HEK293 (cell line): ENCODE results near the gene WNT7B.

Source experiments
- CTCF ChIA-PET: fragments of 350-600 bp; formaldehyde crosslinking; extraction: SDS; loops from one replicate; lab custom pipeline; 2021; ENCODE audit warnings: antibody characterized with exemption; lab: Yijun Ruan, JAX
- POLR2A ChIA-PET: fragments of 300-600 bp; formaldehyde crosslinking; extraction: SDS; loops from one replicate; lab custom pipeline; 2020; ENCODE audit warnings: antibody characterized with exemption, inconsistent platforms; lab: Yijun Ruan, JAX
- H3K27ac ChIP-seq: fragments of 200-500 bp; sonication (Bioruptor generic); 2 replicates; pipeline ENCODE4 v1.5.1; 2014; ENCODE audit warnings: low read depth, low read length, control low read depth, inconsistent platforms; ENCODE audit errors: extremely low read depth
- H3K36me3 ChIP-seq, 2 experiments: fragments of 200-500 bp in 1 of 2; sonication (Bioruptor generic) in 1 of 2; 1 replicate in 1 of 2; 2 replicates in 1 of 2; pipeline ENCODE4 v1.5.1; 2014 to 2017; ENCODE audit warnings: inconsistent platforms in 2 of 2, low read length in 2 of 2; ENCODE audit not compliant: control insufficient read depth in 2 of 2, insufficient read depth in 1 of 2
- H3K4me1 ChIP-seq: fragments of 200-500 bp; sonication (Bioruptor generic); 2 replicates; pipeline ENCODE4 v1.5.1; 2014; ENCODE audit warnings: mild to moderate bottlenecking, low read length, inconsistent platforms; ENCODE audit not compliant: control insufficient read depth, insufficient read depth
- H3K4me3 ChIP-seq: 2 replicates; pipeline ENCODE4 v1.5.1; 2011; ENCODE audit warnings: low read depth, mild to moderate bottlenecking, control low read depth, low read length, moderate library complexity
- H3K9me3 ChIP-seq: fragments of 200-500 bp; sonication (Bioruptor generic); 2 replicates; pipeline ENCODE4 v1.5.1; 2014; ENCODE audit warnings: low read depth, low read length, inconsistent platforms; ENCODE audit not compliant: control insufficient read depth, insufficient read depth
- GLIS1 ChIP-seq: fragments of 450-650 bp; formaldehyde crosslinking; IDR thresholded peaks from 2 replicates; pipeline ENCODE4 v1.5.1; 2016; ENCODE audit warnings: missing biosample characterization, missing genetic modification characterization
- HIC1 ChIP-seq: fragments of 450-650 bp; formaldehyde crosslinking; IDR thresholded peaks from 2 replicates; pipeline ENCODE4 v1.5.1; 2016; ENCODE audit warnings: missing biosample characterization, missing genetic modification characterization
- IKZF3 ChIP-seq: fragments of 450-650 bp; IDR thresholded peaks from 2 replicates; pipeline ENCODE4 v1.5.0; 2018; ENCODE audit warnings: missing biosample characterization, mild to moderate bottlenecking, missing genetic modification characterization, moderate library complexity
- MYNN ChIP-seq: fragments of 450-650 bp; formaldehyde crosslinking; IDR thresholded peaks from 2 replicates; pipeline ENCODE4 v1.5.1; 2016; ENCODE audit warnings: missing biosample characterization, missing genetic modification characterization, borderline replicate concordance
- ZBTB10 ChIP-seq: fragments of 450-650 bp; formaldehyde crosslinking; IDR thresholded peaks from 2 replicates; pipeline ENCODE4 v1.5.1; 2016; ENCODE audit warnings: missing biosample characterization, missing genetic modification characterization
- ZEB2 ChIP-seq: fragments of 450-650 bp; formaldehyde crosslinking; IDR thresholded peaks from 2 replicates; pipeline ENCODE4 v1.5.1; 2016; ENCODE audit warnings: missing biosample characterization, missing genetic modification characterization
- ZFP3 ChIP-seq: fragments of 450-650 bp; formaldehyde crosslinking; IDR thresholded peaks from 2 replicates; pipeline ENCODE4 v1.5.1; 2016; ENCODE audit warnings: low read depth, missing biosample characterization, missing genetic modification characterization
- ZFP69B ChIP-seq: fragments of 450-650 bp; formaldehyde crosslinking; IDR thresholded peaks from 2 replicates; pipeline ENCODE4 v1.5.1; 2016; ENCODE audit warnings: missing biosample characterization, missing genetic modification characterization
- ZIC2 ChIP-seq: fragments of 450-650 bp; formaldehyde crosslinking; IDR thresholded peaks from 2 replicates; pipeline ENCODE4 v1.5.1; 2016; ENCODE audit warnings: missing biosample characterization, missing genetic modification characterization
- ZNF10 ChIP-seq: fragments of 450-650 bp; formaldehyde crosslinking; IDR thresholded peaks from 2 replicates; pipeline ENCODE4 v1.5.1; 2017; ENCODE audit warnings: missing biosample characterization, missing genetic modification characterization
- ZNF114 ChIP-seq: fragments of 450-650 bp; formaldehyde crosslinking; IDR thresholded peaks from 2 replicates; pipeline ENCODE4 v1.5.0; 2017; ENCODE audit warnings: missing biosample characterization, missing genetic modification characterization
- ZNF148 ChIP-seq: fragments of 450-650 bp; formaldehyde crosslinking; IDR thresholded peaks from 2 replicates; pipeline ENCODE4 v1.5.0; 2017; ENCODE audit warnings: missing biosample characterization, missing genetic modification characterization, borderline replicate concordance
- ZNF24 ChIP-seq: fragments of 450-650 bp; formaldehyde crosslinking; IDR thresholded peaks from 2 replicates; pipeline ENCODE4 v1.5.1; 2016; ENCODE audit warnings: missing biosample characterization, missing genetic modification characterization
- ZNF280C ChIP-seq: fragments of 450-650 bp; formaldehyde crosslinking; IDR thresholded peaks from 2 replicates; pipeline ENCODE4 v1.5.1; 2016; ENCODE audit warnings: missing biosample characterization, missing genetic modification characterization
- ZNF311 ChIP-seq: fragments of 450-650 bp; formaldehyde crosslinking; IDR thresholded peaks from 2 replicates; pipeline ENCODE4 v1.5.1; 2017; ENCODE audit warnings: missing biosample characterization, missing genetic modification characterization, borderline replicate concordance
- ZNF341 ChIP-seq: fragments of 450-650 bp; formaldehyde crosslinking; IDR thresholded peaks from 2 replicates; pipeline ENCODE4; 2016; ENCODE audit warnings: low read depth, missing biosample characterization, missing genetic modification characterization
- ZNF449 ChIP-seq: fragments of 450-650 bp; formaldehyde crosslinking; IDR thresholded peaks from 2 replicates; pipeline ENCODE4 v1.5.1; 2017; ENCODE audit warnings: missing biosample characterization, mild to moderate bottlenecking, missing genetic modification characterization, moderate library complexity
- ZNF521 ChIP-seq: fragments of 450-650 bp; formaldehyde crosslinking; IDR thresholded peaks from 2 replicates; pipeline ENCODE4 v1.5.1; 2017; ENCODE audit warnings: missing biosample characterization, mild to moderate bottlenecking, missing genetic modification characterization
- ZNF549 ChIP-seq: fragments of 450-650 bp; IDR thresholded peaks from 2 replicates; pipeline ENCODE4 v1.5.1; 2018; ENCODE audit warnings: missing biosample characterization, missing genetic modification characterization, mild to moderate bottlenecking, inconsistent platforms, moderate library complexity
- ZNF585B ChIP-seq: fragments of 450-650 bp; formaldehyde crosslinking; IDR thresholded peaks from 2 replicates; pipeline ENCODE4 v1.5.1; 2016; ENCODE audit warnings: missing biosample characterization, missing genetic modification characterization
- ZNF654 ChIP-seq: fragments of 450-650 bp; formaldehyde crosslinking; IDR thresholded peaks from 2 replicates; pipeline ENCODE4 v1.5.1; 2016; ENCODE audit warnings: low read depth, missing biosample characterization, missing genetic modification characterization

Gene WNT7B

GRCh38 chr22:45925811-45926351 lies 51.1 kb downstream of the WNT7B start:
- Histone ChIP-seq H3K9me3 (no peaks in the 10 kb centered on the region), H3K27ac (no peak overlapping the region), H3K4me1 (no peaks in the 10 kb centered on the region), H3K36me3 (no peaks in the 10 kb centered on the region), H3K4me3 (no peak overlapping the region)
- ChIA-PET CTCF (no interaction called here), POLR2A (no interaction called here)
- no peak for TF ChIP-seq ZFP69B (tag by site-specific recombination)
- TF ChIP-seq ZNF148: no peak

GRCh38 chr22:45923835-45924234 lies 53.1 kb downstream of the WNT7B start:
- no peaks in the 10 kb centered on the region for H3K9me3 ChIP-seq
- H3K36me3 ChIP-seq: no peaks in the 10 kb centered on the region
- no peak overlapping the region for H3K4me3 ChIP-seq
- ChIA-PET CTCF (no interaction called here), POLR2A (no interaction called here)
- H3K27ac ChIP-seq: no peak overlapping the region
- no peaks in the 10 kb centered on the region for H3K4me1 ChIP-seq
- TF ChIP-seq ZNF311 (tag by site-specific recombination): no peak
- TF ChIP-seq ZIC2 (tag by site-specific recombination): peak; percentile 36
- no peak for TF ChIP-seq ZFP3
- no peak for TF ChIP-seq GLIS1 (tag by site-specific recombination)
- TF ChIP-seq HIC1: no peak
- no peak for TF ChIP-seq ZNF654 (tag by site-specific recombination)
- 0 out of 2 replicates have a peak, but pooled peaks have one; percentile 35 for TF ChIP-seq ZNF341 (tag by site-specific recombination)
- TF ChIP-seq ZNF585B (tag by site-specific recombination): no peak
- no peak for TF ChIP-seq ZNF549 (tag by site-specific recombination)

- H3K36me3 ChIP-seq: no peaks in the 10 kb centered on the region
- no peaks in the 10 kb centered on the region for H3K9me3 ChIP-seq
- no peaks in the 10 kb centered on the region for H3K4me1 ChIP-seq
- H3K27ac ChIP-seq: no peak overlapping the region
- no peak overlapping the region for H3K4me3 ChIP-seq
- ChIA-PET CTCF (no interaction called here), POLR2A (no interaction called here)
- TF ChIP-seq ZBTB10 (no peak), ZNF449 (no peak), ZNF521 (tag by site-specific recombination) (no peak), ZNF24 (tag by site-specific recombination) (no peak), IKZF3 (tag by site-specific recombination) (no peak), ZNF10 (no peak), MYNN (no peak), ZEB2 (tag by site-specific recombination) (no peak), ZNF114 (tag by site-specific recombination) (no peak), ZNF280C (tag by site-specific recombination) (no peak)
Measured at GRCh38 chr22:45923212-45923611, 53.8 kb downstream of the WNT7B start.
